Suppressor macrophage (primary cell): ENCODE measurements around the gene WDHD1.
A peak's percentile ranks its signal among the peaks of the same experiment; 100 is the strongest.
"Not testable (repeated sequence)": the region's sequence is repeated elsewhere in the genome, so short reads cannot be mapped to it uniquely, and the experiment has no call there.

Experiments used
- DNase-seq, 4 experiments: peaks; one replicate each; pipeline ENCODE4 v3.0.0-alpha.2; 2020 to 2022

WDHD1 gene

GRCh38 chr14:54946500-54946899 lies 80.4 kb downstream of the WDHD1 start:
- DNase-seq: no peak

GRCh38 chr14:54944737-54945391 lies 82.0 kb downstream of the WDHD1 start:
- DNase-seq: no peak

- peak; percentile 8 to 41 (median 26) for DNase-seq
These were observed 84.0 kb downstream of the WDHD1 start for GRCh38 chr14:54942913-54943312.

GRCh38 chr14:54936816-54937215 lies 90.1 kb downstream of the WDHD1 start:
- DNase-seq: no peak

GRCh38 chr14:54935958-54936357 lies 90.9 kb downstream of the WDHD1 start:
- no peak for DNase-seq

GRCh38 chr14:54935100-54935499 lies 91.8 kb downstream of the WDHD1 start:
- DNase-seq: no peak

- no peak for DNase-seq
These were observed 93.9 kb downstream of the WDHD1 start for GRCh38 chr14:54933006-54933405.

- DNase-seq: no peak
These were observed 95.1 kb downstream of the WDHD1 start for GRCh38 chr14:54931598-54932340.

GRCh38 chr14:54931101-54931500 lies 95.8 kb downstream of the WDHD1 start:
- DNase-seq: no peak

- no peak for DNase-seq
These were observed 97.3 kb downstream of the WDHD1 start for GRCh38 chr14:54929556-54929955.

- DNase-seq: no peak
These were observed 98.7 kb downstream of the WDHD1 start for GRCh38 chr14:54928216-54928615.

- no peak for DNase-seq
These were observed 99.3 kb downstream of the WDHD1 start for GRCh38 chr14:54927551-54927950.

GRCh38 chr14:54926570-54926969 lies 100.3 kb downstream of the WDHD1 start:
- DNase-seq: not testable (repeated sequence)

- DNase-seq: no peak
These were observed 104.3 kb downstream of the WDHD1 start for GRCh38 chr14:54922598-54922997.

GRCh38 chr14:54920052-54920451 lies 106.8 kb downstream of the WDHD1 start:
- no peak for DNase-seq

- no peak for DNase-seq
These were observed 107.6 kb downstream of the WDHD1 start for GRCh38 chr14:54919330-54919729.

GRCh38 chr14:54918427-54918826 lies 108.5 kb downstream of the WDHD1 start:
- no peak for DNase-seq

- DNase-seq: no peak
These were observed 110.8 kb downstream of the WDHD1 start for GRCh38 chr14:54916101-54916500.

GRCh38 chr14:54909817-54910558 lies 116.9 kb downstream of the WDHD1 start:
- no peak for DNase-seq

- DNase-seq: peak in 2 of 4 experiments; percentile 52 to 58
These were observed 117.9 kb downstream of the WDHD1 start for GRCh38 chr14:54908973-54909372.

- no peak for DNase-seq
These were observed 118.7 kb downstream of the WDHD1 start for GRCh38 chr14:54908190-54908589.

- no peak for DNase-seq
These were observed 120.8 kb downstream of the WDHD1 start for GRCh38 chr14:54906075-54906474.
